Activated CD4-positive, CD25-positive, alpha-beta regulatory T cell treated with anti-CD3 and anti-CD28 coated beads, Interleukin-2, amount 50 U/mL, for 72 hours (primary cell): ENCODE data around the gene H2AZ2.
"Not testable (repeated sequence)": the region's sequence is repeated elsewhere in the genome, so short reads cannot be mapped to it uniquely, and the experiment has no call there.

ENCODE experiments used
- DNase-seq: peaks from one replicate; pipeline ENCODE4 v3.0.0; 2021

H2AZ2 gene

GRCh38 chr7:44847920-44848634 lies at the start of gene H2AZ2:
H2AZ2 (minus strand) TSS chr7:44848087; CDS start chr7:44847971, 116 bp downstream.
- peak; percentile 100 for DNase-seq

- no peak for DNase-seq
Measured at GRCh38 chr7:44897309-44897708, 49.4 kb upstream of the H2AZ2 start.

- DNase-seq = no peak
Measured at GRCh38 chr7:44894888-44895580, 47.1 kb upstream of the H2AZ2 start.

- no peak for DNase-seq
Measured at GRCh38 chr7:44893710-44894234, 45.9 kb upstream of the H2AZ2 start.

- no peak for DNase-seq
Measured at GRCh38 chr7:44891791-44892190, 43.9 kb upstream of the H2AZ2 start.

- no peak for DNase-seq
Measured at GRCh38 chr7:44891372-44891771, 43.5 kb upstream of the H2AZ2 start.

- no peak for DNase-seq
Measured at GRCh38 chr7:44889086-44889781, 41.3 kb upstream of the H2AZ2 start.

GRCh38 chr7:44887293-44887692 lies 39.4 kb upstream of the H2AZ2 start:
- DNase-seq = no peak

- peak; percentile 98 for DNase-seq
Measured at GRCh38 chr7:44885394-44886317, 37.8 kb upstream of the H2AZ2 start, which contains the start of gene PURB. PURB (minus strand) TSS chr7:44885530; CDS start chr7:44885348, 182 bp downstream.

GRCh38 chr7:44884621-44885393 lies 36.9 kb upstream of the H2AZ2 start:
- DNase-seq = peak; percentile 69

GRCh38 chr7:44883961-44884620 lies 36.2 kb upstream of the H2AZ2 start:
- DNase-seq = no peak

- no peak for DNase-seq
Measured at GRCh38 chr7:44882899-44883298, 35.0 kb upstream of the H2AZ2 start.

- no peak for DNase-seq
Measured at GRCh38 chr7:44881610-44882009, 33.7 kb upstream of the H2AZ2 start.

- no peak for DNase-seq
Measured at GRCh38 chr7:44881066-44881600, 33.2 kb upstream of the H2AZ2 start.

- no peak for DNase-seq
Measured at GRCh38 chr7:44880317-44881018, 32.6 kb upstream of the H2AZ2 start.

GRCh38 chr7:44876393-44876792 lies 28.5 kb upstream of the H2AZ2 start:
- DNase-seq = no peak

- no peak for DNase-seq
Measured at GRCh38 chr7:44875241-44875640, 27.4 kb upstream of the H2AZ2 start.

GRCh38 chr7:44872787-44873186 lies 24.9 kb upstream of the H2AZ2 start:
- DNase-seq = no peak

- not testable (repeated sequence) for DNase-seq
Measured at GRCh38 chr7:44871918-44872317, 24.0 kb upstream of the H2AZ2 start.

- DNase-seq = not testable (repeated sequence)
Measured at GRCh38 chr7:44870780-44871179, 22.9 kb upstream of the H2AZ2 start.
